Fibroblast of villous mesenchyme (primary cell): ENCODE measurements around the gene HCFC1. TPM values are rescaled to one million over a fixed set of nuclear protein-coding genes. Genes with fewer than 3 reads are reported as not detected.

ENCODE experiments used
- DNase-seq: peaks from one replicate; pipeline ENCODE4 v3.0.0-alpha.2; 2010; ENCODE audit warnings: low read depth
- H3K4me3 ChIP-seq: 2 replicates; pipeline ENCODE4 v1.5.1; 2011; ENCODE audit warnings: low read depth, mild to moderate bottlenecking, low read length
- CTCF ChIP-seq: IDR thresholded peaks from 2 replicates; pipeline ENCODE4 v1.5.1; 2012; ENCODE audit warnings: low read depth, mild to moderate bottlenecking, low read length; ENCODE audit not compliant: insufficient read depth
- total RNA-seq: library from RNA; depleted of rRNA; stranded (reverse); fragments of >200 nt; gene quantifications from 2 replicates; pipeline ENCODE4 v1.2.3, GENCODE V29; 2012

The HCFC1 gene
- total RNA-seq, 1 donor, result 28.1 TPM

- no peak overlapping the region for H3K4me3 ChIP-seq
- no peak for TF ChIP-seq CTCF
- no peak for DNase-seq
These were observed 21.5 kb upstream of the HCFC1 start for GRCh38 chrX:153993079-153993478.

GRCh38 chrX:153992180-153992579 is 20.6 kb upstream of the HCFC1 start:
- no peak for DNase-seq
- no peak overlapping the region for H3K4me3 ChIP-seq
- no peak for TF ChIP-seq CTCF

- H3K4me3 ChIP-seq, result no peak overlapping the region
- DNase-seq, result no peak
- TF ChIP-seq CTCF, result no peak
These were observed 19.5 kb upstream of the HCFC1 start for GRCh38 chrX:153991013-153991580.

GRCh38 chrX:153989973-153990655 is 18.5 kb upstream of the HCFC1 start:
- no peak for TF ChIP-seq CTCF
- no peak for DNase-seq
- no peak overlapping the region for H3K4me3 ChIP-seq

GRCh38 chrX:153988493-153988892 is 16.9 kb upstream of the HCFC1 start:
- DNase-seq, result no peak
- H3K4me3 ChIP-seq, result no peak overlapping the region
- TF ChIP-seq CTCF, result no peak

- DNase-seq, result no peak
- no peak for TF ChIP-seq CTCF
These were observed 12.9 kb upstream of the HCFC1 start for GRCh38 chrX:153984351-153985178.

More at GRCh38 chrX:153984351-153985178, 12.9 kb upstream of the HCFC1 start:
- no peak overlapping the region for H3K4me3 ChIP-seq
